ENCODE results near the gene ZNF202. TPM values are rescaled to one million over a fixed set of nuclear protein-coding genes. Genes with fewer than 3 reads are reported as not detected.

ZNF202 gene
- total RNA-seq, 1 donor, result 6.5 TPM

DNA sequence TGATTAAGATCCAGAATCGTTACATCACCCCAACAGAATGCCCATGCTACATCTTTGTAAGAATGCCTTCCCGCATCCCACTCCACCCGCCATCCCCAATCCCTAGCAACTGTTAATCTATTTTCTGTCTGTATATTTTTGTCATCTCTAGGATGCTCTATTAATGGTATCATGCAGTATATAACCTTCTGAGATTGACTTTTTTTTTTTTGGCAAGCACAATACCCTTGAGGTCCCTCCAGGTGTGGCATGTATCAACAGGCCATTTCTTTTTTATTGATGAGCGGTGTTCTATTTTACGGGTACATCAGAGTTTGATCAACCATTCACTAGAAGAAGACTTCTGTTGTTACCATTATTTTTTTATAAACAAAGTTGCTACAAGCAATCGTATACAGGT, 56.9 kb downstream of the ZNF202 start:
- no peaks in the 10 kb centered on the region for H3K4me1 ChIP-seq (ENCODE audit: insufficient read depth, low read length)
- no peaks in the 10 kb centered on the region for H4K20me1 ChIP-seq (ENCODE audit: insufficient read depth, low read length)
- H3K9me3 ChIP-seq (ENCODE audit: low read depth, low read length), result no peaks in the 10 kb centered on the region
- DNase-seq (ENCODE audit: insufficient read length, low spot score, missing footprints), result no peak
- H3K79me2 ChIP-seq (ENCODE audit: insufficient read depth, low read length), result no peaks in the 10 kb centered on the region
- H2AFZ ChIP-seq (ENCODE audit: low read length), result no peak overlapping the region
- no peak overlapping the region for H3K4me2 ChIP-seq (ENCODE audit: insufficient read depth, low read length)
- no peak overlapping the region for H3K4me3 ChIP-seq (ENCODE audit: insufficient read depth, low read length)
- no peaks in the 10 kb centered on the region for H3K36me3 ChIP-seq (ENCODE audit: insufficient read depth, low read length)
- H3K27ac ChIP-seq (ENCODE audit: low read depth, low read length), result no peak overlapping the region
- TF ChIP-seq, protein P1, sequence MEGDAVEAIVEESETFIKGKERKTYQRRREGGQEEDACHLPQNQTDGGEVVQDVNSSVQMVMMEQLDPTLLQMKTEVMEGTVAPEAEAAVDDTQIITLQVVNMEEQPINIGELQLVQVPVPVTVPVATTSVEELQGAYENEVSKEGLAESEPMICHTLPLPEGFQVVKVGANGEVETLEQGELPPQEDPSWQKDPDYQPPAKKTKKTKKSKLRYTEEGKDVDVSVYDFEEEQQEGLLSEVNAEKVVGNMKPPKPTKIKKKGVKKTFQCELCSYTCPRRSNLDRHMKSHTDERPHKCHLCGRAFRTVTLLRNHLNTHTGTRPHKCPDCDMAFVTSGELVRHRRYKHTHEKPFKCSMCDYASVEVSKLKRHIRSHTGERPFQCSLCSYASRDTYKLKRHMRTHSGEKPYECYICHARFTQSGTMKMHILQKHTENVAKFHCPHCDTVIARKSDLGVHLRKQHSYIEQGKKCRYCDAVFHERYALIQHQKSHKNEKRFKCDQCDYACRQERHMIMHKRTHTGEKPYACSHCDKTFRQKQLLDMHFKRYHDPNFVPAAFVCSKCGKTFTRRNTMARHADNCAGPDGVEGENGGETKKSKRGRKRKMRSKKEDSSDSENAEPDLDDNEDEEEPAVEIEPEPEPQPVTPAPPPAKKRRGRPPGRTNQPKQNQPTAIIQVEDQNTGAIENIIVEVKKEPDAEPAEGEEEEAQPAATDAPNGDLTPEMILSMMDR (IDR thresholded peaks at IDR 0.05; ENCODE audit: extremely low read depth, low read depth, low read length), result no peak
- H3K27me3 ChIP-seq (ENCODE audit: insufficient read depth, low read length), result peaks cover 17% of the 10 kb centered on the region

GRCh38 chr11:123683428-123684170, 57.9 kb downstream of the ZNF202 start:
- Histone ChIP-seq H3K36me3 (ENCODE audit: insufficient read depth, low read length) (no peaks in the 10 kb centered on the region), H4K20me1 (ENCODE audit: insufficient read depth, low read length) (no peaks in the 10 kb centered on the region), H3K27me3 (ENCODE audit: insufficient read depth, low read length) (peaks cover 11% of the 10 kb centered on the region), H3K27ac (ENCODE audit: low read depth, low read length) (no peak overlapping the region), H3K4me2 (ENCODE audit: insufficient read depth, low read length) (no peak overlapping the region), H3K79me2 (ENCODE audit: insufficient read depth, low read length) (no peaks in the 10 kb centered on the region), H2AFZ (ENCODE audit: low read length) (no peak overlapping the region), H3K4me3 (ENCODE audit: insufficient read depth, low read length) (no peak overlapping the region), H3K4me1 (ENCODE audit: insufficient read depth, low read length) (no peaks in the 10 kb centered on the region), H3K9me3 (ENCODE audit: low read depth, low read length) (no peaks in the 10 kb centered on the region)
- TF ChIP-seq, protein P1 (IDR thresholded peaks at IDR 0.05; ENCODE audit: extremely low read depth, low read depth, low read length), result no peak
- DNase-seq (ENCODE audit: insufficient read length, low spot score, missing footprints), result no peak

DNA sequence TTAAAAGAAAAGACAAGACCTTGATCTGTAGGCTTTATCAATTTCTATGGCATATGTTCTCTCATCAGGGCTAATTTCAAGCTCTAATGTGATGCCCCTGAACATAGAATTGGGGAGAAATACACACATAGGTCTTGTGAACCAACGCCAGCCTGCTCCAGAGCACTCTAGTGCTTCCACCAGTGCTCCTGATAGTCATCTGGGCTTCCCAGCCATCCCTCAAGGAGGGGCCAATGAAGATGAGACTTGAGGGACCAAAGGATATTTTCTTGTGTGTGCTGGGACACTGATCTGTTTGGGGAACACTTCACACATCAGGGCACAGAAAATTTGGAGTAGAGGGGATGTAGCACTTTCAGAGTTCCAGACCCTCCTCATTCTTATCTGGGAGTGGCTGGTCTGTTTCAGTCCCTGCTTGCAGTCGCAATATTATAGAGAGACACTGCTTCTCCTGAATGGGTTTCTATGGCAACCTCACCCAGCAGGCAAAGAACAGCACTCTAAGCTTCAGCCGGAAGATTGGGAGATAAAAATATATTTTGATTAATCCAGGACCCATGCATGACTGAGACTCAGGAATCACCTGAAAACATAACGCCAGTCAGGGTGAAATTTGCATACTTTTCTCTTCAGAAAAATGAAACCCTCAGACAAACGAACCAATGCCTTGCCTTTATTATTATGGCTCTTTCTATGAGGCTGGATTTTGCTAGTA, 58.6 kb downstream of the ZNF202 start:
- peaks cover 11% of the 10 kb centered on the region for H3K27me3 ChIP-seq (ENCODE audit: insufficient read depth, low read length)
- no peaks in the 10 kb centered on the region for H4K20me1 ChIP-seq (ENCODE audit: insufficient read depth, low read length)
- TF ChIP-seq, protein P1 (IDR thresholded peaks at IDR 0.05; ENCODE audit: extremely low read depth, low read depth, low read length), result no peak

GRCh38 chr11:123681030-123681429, 60.4 kb downstream of the ZNF202 start:
- Histone ChIP-seq H3K4me2 (ENCODE audit: insufficient read depth, low read length) (no peak overlapping the region), H3K4me3 (ENCODE audit: insufficient read depth, low read length) (no peak overlapping the region), H3K36me3 (ENCODE audit: insufficient read depth, low read length) (no peaks in the 10 kb centered on the region), H3K27ac (ENCODE audit: low read depth, low read length) (no peak overlapping the region), H3K9me3 (ENCODE audit: low read depth, low read length) (no peaks in the 10 kb centered on the region), H3K27me3 (ENCODE audit: insufficient read depth, low read length) (peaks cover 8% of the 10 kb centered on the region), H3K79me2 (ENCODE audit: insufficient read depth, low read length) (no peaks in the 10 kb centered on the region), H2AFZ (ENCODE audit: low read length) (no peak overlapping the region), H4K20me1 (ENCODE audit: insufficient read depth, low read length) (no peaks in the 10 kb centered on the region), H3K4me1 (ENCODE audit: insufficient read depth, low read length) (no peaks in the 10 kb centered on the region)
- no peak for DNase-seq (ENCODE audit: insufficient read length, low spot score, missing footprints)
- TF ChIP-seq, protein P1 (IDR thresholded peaks at IDR 0.05; ENCODE audit: extremely low read depth, low read depth, low read length), result no peak

More for the DNA sequence above, 58.6 kb downstream of the ZNF202 start:
- Histone ChIP-seq H3K9me3 (ENCODE audit: low read depth, low read length) (no peaks in the 10 kb centered on the region), H3K79me2 (ENCODE audit: insufficient read depth, low read length) (no peaks in the 10 kb centered on the region), H3K27ac (ENCODE audit: low read depth, low read length) (no peak overlapping the region), H3K36me3 (ENCODE audit: insufficient read depth, low read length) (no peaks in the 10 kb centered on the region), H3K4me3 (ENCODE audit: insufficient read depth, low read length) (no peak overlapping the region), H3K4me2 (ENCODE audit: insufficient read depth, low read length) (no peak overlapping the region), H2AFZ (ENCODE audit: low read length) (no peak overlapping the region), H3K4me1 (ENCODE audit: insufficient read depth, low read length) (no peaks in the 10 kb centered on the region)
- no peak for DNase-seq (ENCODE audit: insufficient read length, low spot score, missing footprints)
